Calu3 (cell line): ENCODE data around the gene APOBEC3H. TPM values are rescaled to one million over a fixed set of nuclear protein-coding genes. Genes with fewer than 3 reads are reported as not detected.
A peak's percentile ranks its signal among the peaks of the same experiment; 100 is the strongest.
"Not testable (repeated sequence)": the region's sequence is repeated elsewhere in the genome, so short reads cannot be mapped to it uniquely, and the experiment has no call there.

Experiments used
- Bru-seq: library from RNA; stranded (reverse); fragments of 400-500 nt; gene quantifications from one replicate; lab custom pipeline; 2021; lab: Mats Ljungman, UMichigan
- BruChase-seq, 2 experiments: library from RNA; stranded (reverse); fragments of 400-500 nt; gene quantifications; one replicate each; lab custom pipeline; 2021; lab: Mats Ljungman, UMichigan
- BruUV-seq: library from RNA; stranded (reverse); fragments of 400-500 nt; replicated peaks from 2 replicates; lab custom pipeline; 2021; lab: Mats Ljungman, UMichigan
- CTCF ChIA-PET: fragments of 300-600 bp; sonication (Branson Sonifier 250); formaldehyde crosslinking; loops from one replicate; lab custom pipeline; 2022; ENCODE audit warnings: antibody characterized with exemption; lab: Charles Lee
- DNase-seq: peaks from one replicate; pipeline ENCODE4 v3.0.0; 2022
- H3K27ac Mint-ChIP-seq: one replicate; pipeline ENCODE4 v1.8.0; 2022; ENCODE audit warnings: mixed read lengths; ENCODE audit not compliant: unreplicated experiment
- H3K27me3 Mint-ChIP-seq: one replicate; pipeline ENCODE4 v1.8.0; 2022; ENCODE audit warnings: mixed read lengths; ENCODE audit not compliant: unreplicated experiment
- H3K36me3 Mint-ChIP-seq: one replicate; pipeline ENCODE4 v1.8.0; 2022; ENCODE audit warnings: mild to moderate bottlenecking, moderate library complexity, mixed read lengths; ENCODE audit not compliant: insufficient read depth, unreplicated experiment
- H3K4me1 Mint-ChIP-seq: one replicate; pipeline ENCODE4 v1.8.0; 2022; ENCODE audit warnings: mild to moderate bottlenecking, low read depth, mixed read lengths; ENCODE audit not compliant: unreplicated experiment
- H3K4me3 Mint-ChIP-seq: one replicate; pipeline ENCODE4 v1.8.0; 2022; ENCODE audit warnings: mild to moderate bottlenecking, low read depth, moderate library complexity, mixed read lengths; ENCODE audit not compliant: unreplicated experiment
- H3K9me3 Mint-ChIP-seq: one replicate; pipeline ENCODE4 v1.8.0; 2022; ENCODE audit warnings: low read depth, mixed read lengths; ENCODE audit not compliant: unreplicated experiment
- CTCF ChIP-seq: fragments of 200-600 bp; IDR thresholded peaks from one replicate; pipeline ENCODE4 v1.8.0; 2022; ENCODE audit warnings: antibody characterized with exemption; ENCODE audit not compliant: unreplicated experiment
- intact Hi-C: fragments of 100-400 bp; cut with micrococcal nuclease; formaldehyde crosslinking; loops from one replicate; pipeline ENCODE4 v1.10.0; 2022; ENCODE audit not compliant: unreplicated experiment
- long read RNA-seq: library from polyadenylated mRNA; stranded (forward); transcript quantifications from one replicate; pipeline ENCODE4 v2.0.0, GENCODE V29; 2022
- total RNA-seq: library from RNA; stranded (reverse); gene quantifications from 2 replicates; pipeline ENCODE4 v1.2.3, GENCODE V29; 2022

APOBEC3H gene
- total RNA-seq (not detected in 2 replicates), Bru-seq, nascent RNA (not detected), BruChase-seq, experiment 1, labeled RNA remaining after a 6-hour chase (not detected), BruChase-seq, experiment 2, labeled RNA remaining after a 2-hour chase (not detected)
- long read RNA-seq = 0 reads

GRCh38 chr22:39097098-39098020, at the start of gene APOBEC3H:
TSS of gene APOBEC3H (plus strand) at chr22:39097244. CDS start at chr22:39100279, 3,035 bp downstream.
- no peak within 1 kb of the TSS for H3K27ac Mint-ChIP-seq
- intact Hi-C loops = no loop called here

GRCh38 chr22:39049486-39049885, 47.6 kb upstream of the APOBEC3H start:
- intact Hi-C loops, H3K9me3 Mint-ChIP-seq, H3K27me3 Mint-ChIP-seq, H3K27ac Mint-ChIP-seq, BruUV-seq, H3K4me1 Mint-ChIP-seq, DNase-seq, H3K4me3 Mint-ChIP-seq: not testable (repeated sequence)
- CTCF ChIA-PET = interaction anchor here (0.6 kb wide), 1 partner anchor 95 kb away, joined by 3 read pairs; no protein-coding TSS in a partner anchor
- H3K36me3 Mint-ChIP-seq = peaks cover 16% of the 10 kb centered on the region

More at GRCh38 chr22:39097098-39098020, at the start of gene APOBEC3H:
- TF ChIP-seq CTCF = no peak
- Mint-ChIP-seq H3K4me1 (no peaks in the 10 kb centered on the region), H3K4me3 (no peak within 1 kb of the TSS), H3K9me3 (no peaks in the 10 kb centered on the region), H3K36me3 (no peaks in the 10 kb centered on the region), H3K27me3 (peaks cover 9% of the 10 kb centered on the region)
- CTCF ChIA-PET = no interaction called here
- no TSS peak for BruUV-seq
- peak; percentile 21 for DNase-seq

DNA sequence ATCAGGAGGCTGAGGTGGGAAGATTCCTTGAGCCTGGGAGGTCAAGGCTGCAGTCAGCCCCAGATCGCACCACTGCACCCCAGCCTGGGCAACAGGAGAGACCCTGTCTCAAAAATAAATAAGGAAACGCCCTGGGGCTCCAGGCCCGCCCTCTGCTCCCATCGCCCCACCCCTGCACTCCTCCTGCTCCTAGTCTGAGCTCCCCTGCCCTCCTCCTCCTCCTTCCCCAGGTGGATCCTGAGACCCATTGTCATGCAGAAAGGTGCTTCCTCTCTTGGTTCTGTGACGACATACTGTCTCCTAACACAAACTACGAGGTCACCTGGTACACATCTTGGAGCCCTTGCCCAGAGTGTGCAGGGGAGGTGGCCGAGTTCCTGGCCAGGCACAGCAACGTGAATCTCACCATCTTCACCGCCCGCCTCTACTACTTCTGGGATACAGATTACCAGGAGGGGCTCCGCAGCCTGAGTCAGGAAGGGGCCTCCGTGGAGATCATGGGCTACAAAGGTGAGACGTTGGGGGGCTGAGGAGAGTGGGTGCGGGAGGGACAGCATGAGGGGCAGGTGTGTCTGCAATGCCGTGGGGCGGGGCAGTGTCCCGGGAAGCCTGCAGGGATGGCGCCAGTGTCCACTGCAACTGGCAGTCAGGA, 45.1 kb upstream of the APOBEC3H start:
- H3K4me3 Mint-ChIP-seq, H3K27ac Mint-ChIP-seq, BruUV-seq, H3K36me3 Mint-ChIP-seq, DNase-seq, CTCF ChIA-PET, H3K27me3 Mint-ChIP-seq, H3K4me1 Mint-ChIP-seq, intact Hi-C loops, H3K9me3 Mint-ChIP-seq: not testable (repeated sequence)

DNA sequence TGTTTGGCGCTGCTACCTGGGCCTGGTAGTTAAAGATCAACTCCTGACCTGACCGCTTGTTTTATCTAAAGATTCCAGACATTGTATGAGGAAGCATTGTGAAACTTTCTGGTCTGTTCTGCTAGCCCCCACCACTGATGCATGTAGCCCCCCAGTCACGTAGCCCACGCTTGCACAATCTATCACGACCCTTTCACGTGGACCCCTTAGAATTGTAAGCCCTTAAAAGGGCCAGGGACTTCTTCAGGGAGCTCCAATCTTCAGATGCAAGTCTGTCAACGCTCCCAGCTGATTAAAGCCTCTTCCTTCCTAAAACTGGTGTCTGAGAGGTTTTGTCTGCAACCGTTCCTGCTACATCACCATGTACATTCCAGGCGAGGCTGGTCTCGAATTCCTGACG, 41.4 kb upstream of the APOBEC3H start:
- CTCF ChIA-PET = interaction anchor here (0.7 to 1.0 kb wide), 2 partner anchors 11 to 186 kb away, joined by 3 to 4 read pairs; no protein-coding TSS in a partner anchor
- no peak overlapping the region for H3K27ac Mint-ChIP-seq
- TF ChIP-seq CTCF = no peak

GRCh38 chr22:39061290-39061689, 35.8 kb upstream of the APOBEC3H start:
- H3K27me3 Mint-ChIP-seq, H3K4me1 Mint-ChIP-seq: not testable (repeated sequence)

More for the DNA sequence above, 41.4 kb upstream of the APOBEC3H start:
- Mint-ChIP-seq H3K4me3 (no peak overlapping the region), H3K4me1 (no peaks in the 10 kb centered on the region), H3K9me3 (no peaks in the 10 kb centered on the region), H3K36me3 (peaks cover 6% of the 10 kb centered on the region), H3K27me3 (no peaks in the 10 kb centered on the region)
- DNase-seq = peak; percentile 26
- BruUV-seq = no TSS peak
- intact Hi-C loops = loop anchor here (2.0 kb wide), 1 partner anchor 39 kb away; no protein-coding TSS in a partner anchor

DNA sequence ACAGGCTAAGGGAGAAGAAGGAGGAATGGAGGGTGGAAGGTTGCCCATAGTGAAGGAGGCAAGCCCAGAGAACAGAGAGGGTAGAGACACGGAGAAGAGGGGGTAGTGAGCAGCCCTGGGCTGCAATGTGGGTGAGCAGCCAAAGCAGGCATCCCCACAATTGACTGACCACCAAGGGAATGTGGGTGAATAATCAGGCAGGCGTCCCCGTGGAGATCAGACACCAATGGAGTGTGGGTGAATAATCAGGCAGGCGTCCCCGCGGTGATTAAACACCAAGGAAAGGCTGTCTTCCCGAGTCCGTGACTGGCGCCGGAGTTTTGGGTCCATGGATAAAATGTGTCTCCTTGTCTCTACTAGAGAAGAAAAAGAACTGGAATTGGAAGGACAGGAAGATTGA, 35.1 kb upstream of the APOBEC3H start:
- DNase-seq, BruUV-seq, CTCF ChIA-PET, H3K9me3 Mint-ChIP-seq, intact Hi-C loops, H3K27me3 Mint-ChIP-seq, H3K27ac Mint-ChIP-seq, H3K4me1 Mint-ChIP-seq, H3K4me3 Mint-ChIP-seq, H3K36me3 Mint-ChIP-seq: not testable (repeated sequence)

More at GRCh38 chr22:39061290-39061689, 35.8 kb upstream of the APOBEC3H start:
- H3K27ac Mint-ChIP-seq, DNase-seq, H3K36me3 Mint-ChIP-seq, CTCF ChIA-PET, intact Hi-C loops, BruUV-seq, H3K4me3 Mint-ChIP-seq, H3K9me3 Mint-ChIP-seq: not testable (repeated sequence)

GRCh38 chr22:39063904-39064303, 33.1 kb upstream of the APOBEC3H start:
- H3K27ac Mint-ChIP-seq, intact Hi-C loops, H3K4me3 Mint-ChIP-seq, H3K9me3 Mint-ChIP-seq, DNase-seq, H3K36me3 Mint-ChIP-seq, H3K4me1 Mint-ChIP-seq, H3K27me3 Mint-ChIP-seq, BruUV-seq, CTCF ChIA-PET: not testable (repeated sequence)
